Measurements from ENCODE around the gene COG5. TPM values are rescaled to one million over a fixed set of nuclear protein-coding genes. Genes with fewer than 3 reads are reported as not detected.

Gene COG5
- total RNA-seq, 2 experiments from 2014 or later: 37.6 to 40.3 TPM

GRCh38 chr7:107471292-107472070 lies 92.2 kb downstream of the COG5 start:
- CTCF ChIA-PET: interaction anchor here (1.0 kb wide), 1 partner anchor 21 kb away, joined by 3 read pairs; no protein-coding TSS in a partner anchor
- Mint-ChIP-seq H3K4me3 (no peak overlapping the region), H3K4me1 (ENCODE audit: low read depth) (no peaks in the 10 kb centered on the region), H3K36me3 (ENCODE audit: low read depth) (peaks cover 2% of the 10 kb centered on the region), H3K27ac (no peak overlapping the region), H3K27me3 (no peaks in the 10 kb centered on the region), H3K9me3 (no peaks in the 10 kb centered on the region)
- DNase-seq: no peak
- no peak for TF ChIP-seq CTCF (IDR thresholded peaks at IDR 0.05)
- intact Hi-C loops (cut with micrococcal nuclease): no loop called here
- POLR2A ChIA-PET: no interaction called here
- no peak for ATAC-seq

- no peaks in the 10 kb centered on the region for H3K9me3 Mint-ChIP-seq
- ATAC-seq (no peak), DNase-seq (no peak)
- intact Hi-C loops (cut with micrococcal nuclease): no loop called here
- H3K27ac Mint-ChIP-seq: no peak within 1 kb of the TSS
- no peaks in the 10 kb centered on the region for H3K4me1 Mint-ChIP-seq (ENCODE audit: low read depth)
- POLR2A ChIA-PET: no interaction called here
- H3K27me3 Mint-ChIP-seq: no peaks in the 10 kb centered on the region
- CTCF ChIA-PET: no interaction called here
- H3K36me3 Mint-ChIP-seq (ENCODE audit: low read depth): peaks cover 2% of the 10 kb centered on the region
- no peak for TF ChIP-seq CTCF (IDR thresholded peaks at IDR 0.05)
- H3K4me3 Mint-ChIP-seq: no peak within 1 kb of the TSS
Measured at GRCh38 chr7:107469929-107470328, 93.8 kb downstream of the COG5 start, which contains the start of gene GPR22. Gene GPR22, plus strand, starts transcription at chr7:107470057. Its CDS starts 4,004 bp downstream, at chr7:107474061.

DNA sequence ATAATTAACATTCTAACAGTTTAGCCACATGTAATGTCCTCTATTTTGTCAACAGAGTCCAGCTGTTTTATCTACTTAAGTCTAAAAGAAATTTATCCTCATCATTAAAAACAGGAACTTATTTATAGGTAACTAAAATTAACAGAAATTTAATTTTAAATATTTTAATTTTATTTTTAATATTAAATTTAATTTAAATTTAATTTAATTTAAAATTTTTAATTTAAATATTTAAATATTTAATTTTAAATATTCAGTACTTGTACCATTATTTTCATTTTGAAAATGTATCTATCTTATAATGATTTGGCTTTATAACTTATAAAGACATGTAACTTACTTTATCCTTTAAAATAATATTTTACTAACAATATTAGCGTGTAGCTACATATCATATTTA lies 94.9 kb downstream of the COG5 start:
- TF ChIP-seq CTCF (IDR thresholded peaks at IDR 0.05): no peak
- Mint-ChIP-seq H3K4me1 (ENCODE audit: low read depth) (no peaks in the 10 kb centered on the region), H3K27me3 (no peaks in the 10 kb centered on the region), H3K27ac (no peak overlapping the region), H3K4me3 (no peak overlapping the region), H3K9me3 (no peaks in the 10 kb centered on the region), H3K36me3 (ENCODE audit: low read depth) (peaks cover 2% of the 10 kb centered on the region)
- intact Hi-C loops (cut with micrococcal nuclease): no loop called here
- no peak for DNase-seq
- ATAC-seq: no peak
- ChIA-PET CTCF (interaction anchor here (1.0 kb wide), 1 partner anchor 406 kb away, joined by 3 read pairs; no protein-coding TSS in a partner anchor), POLR2A (no interaction called here)

DNA sequence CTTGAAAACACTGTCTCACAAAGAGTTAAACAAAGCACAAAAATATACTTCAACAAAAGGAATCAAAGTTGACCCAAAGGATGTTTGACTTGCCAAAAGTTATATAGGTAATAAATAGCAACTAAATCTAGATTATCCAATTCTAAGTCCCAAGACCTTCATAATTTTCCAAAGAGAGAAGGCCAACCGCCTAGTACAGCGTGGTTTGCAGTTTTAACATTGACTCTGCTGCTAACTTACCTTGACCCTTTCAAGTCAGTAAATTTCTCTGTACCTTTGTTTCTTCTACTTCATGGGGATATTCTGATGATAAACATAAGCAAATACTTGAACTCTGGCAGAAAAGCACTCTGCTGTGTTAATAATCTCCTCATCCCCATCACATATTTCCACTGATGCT lies 95.7 kb downstream of the COG5 start:
- Mint-ChIP-seq H3K36me3 (ENCODE audit: low read depth) (peaks cover 2% of the 10 kb centered on the region), H3K4me1 (ENCODE audit: low read depth) (no peaks in the 10 kb centered on the region), H3K27me3 (no peaks in the 10 kb centered on the region), H3K4me3 (no peak overlapping the region), H3K27ac (no peak overlapping the region), H3K9me3 (no peaks in the 10 kb centered on the region)
- TF ChIP-seq CTCF (IDR thresholded peaks at IDR 0.05): no peak
- no peak for DNase-seq
- POLR2A ChIA-PET: interaction anchor here (1.0 kb wide), 1 partner anchor 275 kb away, joined by 4 read pairs; no protein-coding TSS in a partner anchor
- no peak for ATAC-seq
- CTCF ChIA-PET: no interaction called here
- intact Hi-C loops (cut with micrococcal nuclease): no loop called here

GRCh38 chr7:107464666-107465226 lies 99.0 kb downstream of the COG5 start:
- ChIA-PET POLR2A (no interaction called here), CTCF (interaction anchor here (0.6 to 3.1 kb wide), 8 partner anchors 11 to 410 kb away, joined by 3 to 48 read pairs (median 6); no protein-coding TSS in a partner anchor)
- H3K4me1 Mint-ChIP-seq (ENCODE audit: low read depth): no peaks in the 10 kb centered on the region
- no peaks in the 10 kb centered on the region for H3K27me3 Mint-ChIP-seq
- no peak overlapping the region for H3K4me3 Mint-ChIP-seq
- ATAC-seq (no peak), DNase-seq (no peak)
- intact Hi-C loops (cut with micrococcal nuclease): no loop called here
- H3K9me3 Mint-ChIP-seq: no peaks in the 10 kb centered on the region
- no peak overlapping the region for H3K27ac Mint-ChIP-seq
- H3K36me3 Mint-ChIP-seq (ENCODE audit: low read depth): peaks cover 2% of the 10 kb centered on the region
- TF ChIP-seq CTCF (IDR thresholded peaks at IDR 0.05): no peak
